22Rv1 (cell line): Measurements from ENCODE around the gene RALY.
A peak's percentile ranks its signal among the peaks of the same experiment; 100 is the strongest.

Source experiments
- H3K27ac ChIP-seq: fragments of 450-650 bp; 2 replicates; pipeline ENCODE4 v1.5.1; 2017
- ZFX ChIP-seq: fragments of 450-650 bp; IDR thresholded peaks from 2 replicates; pipeline ENCODE4 v1.6.1; 2017; ENCODE audit warnings: antibody characterized with exemption, borderline replicate concordance
- TF ChIP-seq, protein P1 (sequence below): fragments of 450-650 bp; IDR thresholded peaks from 2 replicates; pipeline ENCODE4 v1.5.1; 2017; ENCODE audit warnings: mild to moderate bottlenecking

Gene RALY

GRCh38 chr20:33993576-33994221 is at the start of gene RALY:
Gene RALY, plus strand, starts transcription at chr20:33993911. Its CDS starts 78,164 bp downstream, at chr20:34072075.
- peak within 1 kb of the TSS; percentile 97 for H3K27ac ChIP-seq
- no peak for TF ChIP-seq ZFX
- TF ChIP-seq, protein P1, sequence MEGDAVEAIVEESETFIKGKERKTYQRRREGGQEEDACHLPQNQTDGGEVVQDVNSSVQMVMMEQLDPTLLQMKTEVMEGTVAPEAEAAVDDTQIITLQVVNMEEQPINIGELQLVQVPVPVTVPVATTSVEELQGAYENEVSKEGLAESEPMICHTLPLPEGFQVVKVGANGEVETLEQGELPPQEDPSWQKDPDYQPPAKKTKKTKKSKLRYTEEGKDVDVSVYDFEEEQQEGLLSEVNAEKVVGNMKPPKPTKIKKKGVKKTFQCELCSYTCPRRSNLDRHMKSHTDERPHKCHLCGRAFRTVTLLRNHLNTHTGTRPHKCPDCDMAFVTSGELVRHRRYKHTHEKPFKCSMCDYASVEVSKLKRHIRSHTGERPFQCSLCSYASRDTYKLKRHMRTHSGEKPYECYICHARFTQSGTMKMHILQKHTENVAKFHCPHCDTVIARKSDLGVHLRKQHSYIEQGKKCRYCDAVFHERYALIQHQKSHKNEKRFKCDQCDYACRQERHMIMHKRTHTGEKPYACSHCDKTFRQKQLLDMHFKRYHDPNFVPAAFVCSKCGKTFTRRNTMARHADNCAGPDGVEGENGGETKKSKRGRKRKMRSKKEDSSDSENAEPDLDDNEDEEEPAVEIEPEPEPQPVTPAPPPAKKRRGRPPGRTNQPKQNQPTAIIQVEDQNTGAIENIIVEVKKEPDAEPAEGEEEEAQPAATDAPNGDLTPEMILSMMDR, result no peak

DNA sequence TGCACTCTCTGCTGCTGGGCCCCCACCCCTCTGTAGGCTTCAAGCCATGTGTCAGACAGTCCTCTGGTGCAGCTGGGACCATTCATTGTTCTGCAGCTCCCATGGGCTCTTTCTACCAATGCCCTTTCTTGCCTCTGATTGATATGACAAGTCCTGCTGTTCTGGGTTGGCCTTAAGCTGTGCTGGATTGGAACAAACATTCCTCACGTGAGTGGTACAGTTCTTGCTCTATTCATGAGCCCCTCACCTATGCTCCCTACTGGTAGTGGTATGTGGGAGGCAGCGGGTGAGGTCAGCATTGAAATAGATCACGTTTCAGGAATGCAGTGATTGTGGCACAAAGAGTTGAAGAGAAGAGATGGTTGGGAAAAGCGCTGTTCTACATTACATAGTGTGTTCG is 48.8 kb upstream of the RALY start:
- no peak for TF ChIP-seq ZFX
- TF ChIP-seq, protein P1, result no peak
- H3K27ac ChIP-seq, result no peak overlapping the region

- no peak for TF ChIP-seq ZFX
- TF ChIP-seq, protein P1, result no peak
- H3K27ac ChIP-seq, result no peak overlapping the region
These were observed 48.2 kb upstream of the RALY start for GRCh38 chr20:33945391-33946081.

DNA sequence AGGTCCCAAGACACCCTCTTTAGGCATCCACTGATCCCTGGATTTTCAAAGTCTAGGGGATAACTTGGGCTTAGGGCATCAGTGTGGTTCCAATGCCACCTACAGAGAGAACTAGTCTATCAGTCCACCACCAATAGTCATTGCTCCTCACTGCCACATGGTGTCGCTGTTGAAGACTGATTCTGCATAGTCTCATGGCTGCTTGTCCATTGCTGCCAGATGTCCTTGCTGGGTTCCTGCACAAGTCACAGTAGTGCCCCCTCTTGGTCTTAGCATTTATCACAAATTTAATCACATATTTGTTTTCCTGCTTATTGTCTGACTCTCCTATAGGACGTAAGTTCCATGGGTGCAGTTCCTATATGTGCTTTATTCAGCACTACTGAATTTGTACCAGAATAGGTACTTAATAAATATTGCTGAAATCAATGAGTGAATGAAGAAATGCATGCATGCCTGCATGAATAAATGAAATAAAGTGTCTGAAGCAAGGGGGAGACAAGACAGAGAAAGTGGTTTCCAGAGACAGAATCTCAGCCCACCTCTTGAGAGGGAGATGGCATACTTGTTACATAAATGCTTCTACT is 45.9 kb upstream of the RALY start:
- no peak overlapping the region for H3K27ac ChIP-seq
- TF ChIP-seq ZFX, result no peak
- TF ChIP-seq, protein P1, result peak; percentile 80

- no peak overlapping the region for H3K27ac ChIP-seq
These were observed 45.2 kb upstream of the RALY start for GRCh38 chr20:33948480-33948879.

DNA sequence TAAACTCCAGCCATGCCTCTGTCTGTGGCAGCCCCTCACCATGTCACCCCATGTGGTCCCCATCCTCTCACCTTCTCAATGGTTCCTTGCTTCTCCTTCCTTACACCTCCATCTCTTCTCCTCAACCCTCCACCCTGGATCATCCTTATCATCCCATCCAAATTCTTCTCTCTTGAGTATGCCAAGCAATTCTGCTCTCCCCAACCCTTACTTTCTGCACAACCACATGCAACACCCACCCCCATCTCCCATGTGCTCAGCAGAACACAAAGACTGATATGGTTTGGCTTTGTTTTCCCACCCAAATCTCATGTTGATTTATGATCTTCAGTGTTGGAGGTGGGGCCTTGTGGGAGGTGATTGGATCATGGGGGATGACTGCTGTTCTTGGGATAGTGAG is 42.5 kb upstream of the RALY start:
- no peak overlapping the region for H3K27ac ChIP-seq

More at GRCh38 chr20:33948480-33948879, 45.2 kb upstream of the RALY start:
- no peak for TF ChIP-seq ZFX
- TF ChIP-seq, protein P1, result no peak

More for the DNA sequence above, 42.5 kb upstream of the RALY start:
- TF ChIP-seq, protein P1, result no peak
- TF ChIP-seq ZFX, result no peak
